H9 (cell line): Measurements from ENCODE around the gene CROCC2. TPM values are rescaled to one million over a fixed set of nuclear protein-coding genes. Genes with fewer than 3 reads are reported as not detected.

Experiments used
- DNase-seq: peaks from one replicate; pipeline ENCODE4 v3.0.0-alpha.2; 2017
- H2AFZ ChIP-seq: one replicate; pipeline ENCODE4 v1.6.1; 2013; ENCODE audit warnings: mild to moderate bottlenecking, low read length, control low read depth, moderate library complexity
- H2AK5ac ChIP-seq: 2 replicates; pipeline ENCODE4 v1.6.1; 2013; ENCODE audit warnings: low read length, control low read depth, mixed read lengths; ENCODE audit not compliant: insufficient read length
- H2BK120ac ChIP-seq: one replicate; pipeline ENCODE4 v1.6.1; 2013; ENCODE audit warnings: low read depth, mild to moderate bottlenecking, low read length, control low read depth, inconsistent platforms; ENCODE audit not compliant: poor library complexity, severe bottlenecking
- H2BK12ac ChIP-seq: 2 replicates; pipeline ENCODE4 v1.6.1; 2013; ENCODE audit warnings: low read length, control low read depth, mixed read lengths, low read depth; ENCODE audit not compliant: insufficient read length
- H2BK15ac ChIP-seq: 2 replicates; pipeline ENCODE4 v1.6.1; 2013; ENCODE audit warnings: low read depth, low read length, control low read depth
- H2BK20ac ChIP-seq: one replicate; pipeline ENCODE4 v1.6.1; 2013; ENCODE audit warnings: low read depth, mild to moderate bottlenecking, low read length, control low read depth, inconsistent platforms; ENCODE audit not compliant: poor library complexity, severe bottlenecking
- H2BK5ac ChIP-seq: 2 replicates; pipeline ENCODE4 v1.6.1; 2013; ENCODE audit warnings: low read length, control low read depth, mixed read lengths; ENCODE audit not compliant: insufficient read length
- H3K14ac ChIP-seq: 2 replicates; pipeline ENCODE4 v1.6.1; 2013; ENCODE audit warnings: low read length, control low read depth; ENCODE audit not compliant: insufficient read depth
- H3K18ac ChIP-seq: 2 replicates; pipeline ENCODE4 v1.6.1; 2013; ENCODE audit warnings: low read depth, mild to moderate bottlenecking, mixed read lengths, low read length, control low read depth; ENCODE audit not compliant: insufficient read length
- H3K23ac ChIP-seq: 2 replicates; pipeline ENCODE4 v1.6.1; 2013; ENCODE audit warnings: low read length, control low read depth, mixed read lengths, low read depth; ENCODE audit not compliant: insufficient read length
- H3K23me2 ChIP-seq: 2 replicates; pipeline ENCODE4 v1.6.1; 2013; ENCODE audit warnings: low read depth, mild to moderate bottlenecking, mixed read lengths, low read length, control low read depth; ENCODE audit not compliant: insufficient read length, poor library complexity, severe bottlenecking
- H3K27ac ChIP-seq: 2 replicates; pipeline ENCODE4 v1.5.1; 2013; ENCODE audit warnings: low read length, control low read depth, mixed read lengths, low read depth; ENCODE audit not compliant: insufficient read length
- H3K27me3 ChIP-seq: 2 replicates; pipeline ENCODE4 v1.6.1; 2013; ENCODE audit warnings: low read length, control low read depth, inconsistent platforms; ENCODE audit not compliant: insufficient read depth
- H3K4ac ChIP-seq: 2 replicates; pipeline ENCODE4 v1.6.1; 2013; ENCODE audit warnings: low read depth, mild to moderate bottlenecking, control low read depth, inconsistent platforms, low read length, moderate library complexity
- H3K4me1 ChIP-seq: 2 replicates; pipeline ENCODE4 v1.6.1; 2013; ENCODE audit warnings: low read length, control low read depth, inconsistent platforms; ENCODE audit not compliant: insufficient read depth
- H3K4me2 ChIP-seq: 2 replicates; pipeline ENCODE4 v1.6.1; 2013; ENCODE audit warnings: low read length, control low read depth, mixed read lengths; ENCODE audit not compliant: insufficient read length, insufficient read depth
- H3K56ac ChIP-seq: 2 replicates; pipeline ENCODE4 v1.6.1; 2013; ENCODE audit warnings: low read depth, mild to moderate bottlenecking, mixed read lengths, low read length, control low read depth; ENCODE audit not compliant: insufficient read length
- H3K79me1 ChIP-seq: 2 replicates; pipeline ENCODE4 v1.6.1; 2013; ENCODE audit warnings: low read depth, mild to moderate bottlenecking, moderate library complexity, low read length, control low read depth, inconsistent platforms; ENCODE audit not compliant: insufficient read depth, poor library complexity, severe bottlenecking
- H3K79me2 ChIP-seq: 2 replicates; pipeline ENCODE4 v1.6.1; 2013; ENCODE audit warnings: low read length, control low read depth, inconsistent platforms; ENCODE audit not compliant: insufficient read depth
- H3K9ac ChIP-seq: 2 replicates; pipeline ENCODE4 v1.6.1; 2013; ENCODE audit warnings: low read length, control low read depth, mixed read lengths; ENCODE audit not compliant: insufficient read length; ENCODE audit errors: extremely low read depth
- H3K9me3 ChIP-seq: one replicate; pipeline ENCODE4 v1.6.1; 2013; ENCODE audit warnings: low read depth, low read length, inconsistent platforms; ENCODE audit not compliant: control insufficient read depth
- H3T11ph ChIP-seq: one replicate; pipeline ENCODE4 v1.6.1; 2013; ENCODE audit warnings: mild to moderate bottlenecking, low read length, control low read depth, inconsistent platforms
- H4K20me1 ChIP-seq: one replicate; pipeline ENCODE4 v1.6.1; 2013; ENCODE audit not compliant: control insufficient read depth, insufficient read length, insufficient read depth
- H4K5ac ChIP-seq: 2 replicates; pipeline ENCODE4 v1.6.1; 2013; ENCODE audit warnings: low read depth, mild to moderate bottlenecking, mixed read lengths, low read length, control low read depth; ENCODE audit not compliant: insufficient read length
- H4K8ac ChIP-seq: replicated peaks from 2 replicates; pipeline ENCODE4 v1.6.1; 2013; ENCODE audit warnings: low read length, control low read depth, mixed read lengths, low read depth; ENCODE audit not compliant: insufficient read length
- H4K91ac ChIP-seq: 2 replicates; pipeline ENCODE4 v1.6.1; 2013; ENCODE audit warnings: low read depth, mild to moderate bottlenecking, moderate library complexity, mixed read lengths, low read length, control low read depth; ENCODE audit not compliant: insufficient read length
- H3K27ac Mint-ChIP-seq, 3 experiments: 2 replicates in 2 of 3; 3 replicates in 1 of 3; pipeline ENCODE4 v1.8.0; 2020 to 2021; ENCODE audit warnings: mixed read lengths in 3 of 3, mild to moderate bottlenecking in 1 of 3, moderate library complexity in 1 of 3
- H3K27me3 Mint-ChIP-seq: 2 replicates; pipeline ENCODE4 v1.8.0; 2021; ENCODE audit warnings: low read depth, mild to moderate bottlenecking, moderate library complexity, mixed read lengths
- H3K36me3 Mint-ChIP-seq, 3 experiments: 2 replicates in 2 of 3; 3 replicates in 1 of 3; pipeline ENCODE4 v1.8.0; 2020 to 2021; ENCODE audit warnings: low read depth in 3 of 3, mixed read lengths in 3 of 3; ENCODE audit not compliant: insufficient read depth in 1 of 3
- H3K4me1 Mint-ChIP-seq, 2 experiments: 2 replicates each; pipeline ENCODE4 v1.8.0; 2020; ENCODE audit warnings: mixed read lengths in 2 of 2
- H3K4me3 Mint-ChIP-seq, 2 experiments: 2 replicates in 1 of 2; 3 replicates in 1 of 2; pipeline ENCODE4 v1.8.0; 2020 to 2021; ENCODE audit warnings: mild to moderate bottlenecking in 2 of 2, mixed read lengths in 2 of 2, moderate library complexity in 1 of 2
- H3K9me3 Mint-ChIP-seq, 2 experiments: 2 replicates in 1 of 2; 3 replicates in 1 of 2; pipeline ENCODE4 v1.8.0; 2020; ENCODE audit warnings: mild to moderate bottlenecking in 2 of 2, mixed read lengths in 2 of 2, moderate library complexity in 1 of 2
- WGBS: extraction: QIAGEN DNeasy Blood & Tissue Kit; methylation state at CpG from one replicate; pipeline ENCODE4 v1.1.7; 2013; ENCODE audit warnings: missing lambda C conversion rate, low lambda C conversion rate, mixed read lengths; ENCODE audit not compliant: insufficient read length; ENCODE audit errors: extremely low coverage; 5-methylcytosine and 5-hydroxymethylcytosine counted together
- total RNA-seq: library from RNA; stranded (reverse); gene quantifications from 2 replicates; pipeline ENCODE4 v1.2.1, GENCODE V29; 2021
- TF ChIP-seq, protein P1 (sequence below): fragments of 200-600 bp; sonication (generic); conservative IDR thresholded peaks from 3 replicates; pipeline ENCODE4 v1.8.0; 2021; ENCODE audit warnings: antibody characterized with exemption, mild to moderate bottlenecking

Gene CROCC2
- total RNA-seq, 1 experiment from 2014 or later, result not detected

DNA sequence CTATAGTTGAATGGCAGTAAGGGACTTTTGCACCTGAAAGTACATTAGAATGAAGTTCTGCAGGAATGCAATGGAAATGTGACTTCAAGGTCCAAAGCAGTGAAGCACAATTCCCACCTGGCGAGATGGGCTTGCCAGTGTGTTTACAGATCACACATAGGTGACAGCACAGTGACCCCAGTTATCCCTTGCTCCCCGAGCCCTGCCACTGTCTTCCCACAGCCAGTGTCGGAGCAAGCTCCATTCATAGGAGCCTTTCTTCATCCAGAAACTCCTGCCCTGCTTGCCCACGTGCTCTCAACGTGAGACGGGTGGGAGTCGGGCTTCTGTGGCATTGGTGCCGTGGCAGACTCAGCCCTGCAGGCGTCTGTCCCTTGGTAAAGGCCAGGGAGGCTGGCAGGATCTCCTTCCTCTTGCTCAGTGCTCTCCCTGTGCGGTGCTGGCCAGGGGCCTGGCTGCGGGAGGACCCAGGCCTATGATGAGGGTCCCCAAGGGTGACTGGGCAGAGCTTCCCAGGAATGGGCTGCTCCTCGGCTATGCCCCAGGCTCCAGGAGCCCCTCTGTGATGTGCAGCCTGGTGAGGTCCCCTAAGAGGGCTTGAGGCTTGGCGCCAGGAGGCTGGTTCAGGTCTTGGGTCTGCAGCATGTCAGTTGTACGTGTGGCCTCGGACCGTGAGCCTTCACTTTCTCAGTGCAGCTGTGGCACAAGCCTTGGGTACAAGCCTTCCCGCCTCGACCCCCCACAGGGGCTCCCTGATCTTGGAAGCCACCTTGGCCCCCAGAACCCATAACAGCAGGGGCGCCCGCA, 132.4 kb downstream of the CROCC2 start:
- Mint-ChIP-seq H3K27ac (no peak overlapping the region), H3K27me3 (peaks cover 73% of the 10 kb centered on the region), H3K4me1 (peaks cover 0 to 6% of the 10 kb centered on the region in 2 experiments; a peak in 2 of 4 replicates), H3K4me3 (no peak overlapping the region), H3K36me3 (no peaks in the 10 kb centered on the region; a peak in 1 of 7 replicates), H3K9me3 (no peaks in the 10 kb centered on the region; a peak in 2 of 5 replicates)
- Histone ChIP-seq H4K20me1 (no peaks in the 10 kb centered on the region), H3K23me2 (peaks cover 8% of the 10 kb centered on the region), H4K5ac (no peak overlapping the region), H3K79me1 (no peaks in the 10 kb centered on the region), H3K4me2 (no peak overlapping the region), H3K79me2 (no peaks in the 10 kb centered on the region), H3K14ac (no peak overlapping the region), H3K4ac (no peak overlapping the region), H3K56ac (no peak overlapping the region), H4K91ac (no peak overlapping the region), H3K27ac (no peak overlapping the region), H3K4me1 (no peaks in the 10 kb centered on the region), H2AFZ (no peak overlapping the region), H3T11ph (no peak overlapping the region), H2BK12ac (no peak overlapping the region), H3K9ac (no peak overlapping the region), H2BK15ac (no peak overlapping the region), H2BK20ac (no peak overlapping the region), H3K27me3 (peaks cover 3% of the 10 kb centered on the region; the same call in 1 of the 2 replicates), H4K8ac (no peak overlapping the region), H3K23ac (no peak overlapping the region), H3K9me3 (no peaks in the 10 kb centered on the region), H2AK5ac (no peak overlapping the region), H2BK120ac (no peak overlapping the region), H2BK5ac (no peak overlapping the region), H3K18ac (no peak overlapping the region)
- TF ChIP-seq, protein P1, sequence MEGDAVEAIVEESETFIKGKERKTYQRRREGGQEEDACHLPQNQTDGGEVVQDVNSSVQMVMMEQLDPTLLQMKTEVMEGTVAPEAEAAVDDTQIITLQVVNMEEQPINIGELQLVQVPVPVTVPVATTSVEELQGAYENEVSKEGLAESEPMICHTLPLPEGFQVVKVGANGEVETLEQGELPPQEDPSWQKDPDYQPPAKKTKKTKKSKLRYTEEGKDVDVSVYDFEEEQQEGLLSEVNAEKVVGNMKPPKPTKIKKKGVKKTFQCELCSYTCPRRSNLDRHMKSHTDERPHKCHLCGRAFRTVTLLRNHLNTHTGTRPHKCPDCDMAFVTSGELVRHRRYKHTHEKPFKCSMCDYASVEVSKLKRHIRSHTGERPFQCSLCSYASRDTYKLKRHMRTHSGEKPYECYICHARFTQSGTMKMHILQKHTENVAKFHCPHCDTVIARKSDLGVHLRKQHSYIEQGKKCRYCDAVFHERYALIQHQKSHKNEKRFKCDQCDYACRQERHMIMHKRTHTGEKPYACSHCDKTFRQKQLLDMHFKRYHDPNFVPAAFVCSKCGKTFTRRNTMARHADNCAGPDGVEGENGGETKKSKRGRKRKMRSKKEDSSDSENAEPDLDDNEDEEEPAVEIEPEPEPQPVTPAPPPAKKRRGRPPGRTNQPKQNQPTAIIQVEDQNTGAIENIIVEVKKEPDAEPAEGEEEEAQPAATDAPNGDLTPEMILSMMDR, result no peak
- WGBS, result no CpG with 5 or more reads among the region's 20 CpGs
- no peak for DNase-seq
